ENCODE data around the gene ITSN2.

Gene ITSN2

DNA sequence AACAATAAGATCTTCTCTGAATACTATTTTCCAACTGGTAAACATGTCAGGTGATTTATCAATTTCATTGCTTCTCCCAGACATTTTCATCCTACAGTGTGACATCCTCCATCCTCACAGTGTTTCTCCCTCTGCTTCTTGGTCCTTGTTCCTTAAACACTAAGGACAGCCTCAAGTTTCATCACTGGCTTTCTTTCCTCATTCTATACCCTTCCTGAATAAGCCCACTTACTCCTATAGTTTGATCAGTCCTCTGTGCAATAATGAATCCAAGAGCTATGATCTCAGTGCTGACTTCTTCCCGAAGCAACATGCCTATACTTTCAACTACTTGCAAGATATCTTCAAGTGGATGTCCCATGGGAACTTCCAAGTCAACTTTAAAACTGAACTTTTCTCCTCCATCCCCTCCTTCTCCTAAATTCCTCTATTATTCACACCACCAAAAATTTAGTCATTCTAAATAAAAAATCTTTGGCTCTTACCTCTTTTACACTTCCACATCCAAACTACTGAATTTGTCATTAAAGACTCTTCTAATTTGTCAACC is 97.8 kb downstream of the ITSN2 start:
- DNase-seq = no peak

DNA sequence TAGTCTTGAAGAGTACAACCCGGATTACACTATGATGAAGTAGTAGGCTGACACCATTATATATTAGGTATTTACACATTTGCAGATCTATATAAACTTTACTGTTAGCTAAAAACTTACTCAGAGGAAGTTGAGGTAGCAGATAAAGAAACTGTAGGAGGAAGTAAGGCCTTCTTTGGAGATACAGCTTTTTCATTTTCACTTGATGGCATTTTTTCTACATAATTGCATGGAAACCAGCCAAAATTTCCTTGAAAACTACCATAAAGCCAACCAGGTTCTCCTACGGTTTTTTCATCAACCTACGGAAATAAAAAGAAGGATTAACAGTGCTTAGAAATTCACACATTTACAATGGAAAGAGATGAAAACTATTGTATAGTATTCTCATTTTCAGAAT is 98.9 kb downstream of the ITSN2 start:
- peak in 1 of 2 experiments; percentile 2 for DNase-seq

DNA sequence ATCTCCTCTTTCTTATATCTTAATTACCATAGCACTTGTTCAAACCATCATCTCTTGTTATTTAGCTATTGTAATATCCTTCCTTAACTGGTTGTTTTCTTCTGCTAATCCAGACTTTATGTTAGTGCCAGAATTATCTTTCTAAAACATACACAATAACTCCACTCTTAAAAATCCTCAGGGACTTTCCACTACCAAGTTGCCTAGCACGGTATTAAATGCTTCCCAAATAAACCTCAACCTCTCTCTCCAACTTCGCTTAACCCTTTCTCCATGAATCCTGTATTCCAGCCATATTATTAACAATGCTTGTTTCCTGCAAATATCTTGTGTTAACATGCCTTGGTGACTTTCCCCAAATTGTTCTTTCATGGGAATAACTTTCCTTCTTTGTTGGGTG is 101.0 kb downstream of the ITSN2 start:
- DNase-seq = no peak

DNA sequence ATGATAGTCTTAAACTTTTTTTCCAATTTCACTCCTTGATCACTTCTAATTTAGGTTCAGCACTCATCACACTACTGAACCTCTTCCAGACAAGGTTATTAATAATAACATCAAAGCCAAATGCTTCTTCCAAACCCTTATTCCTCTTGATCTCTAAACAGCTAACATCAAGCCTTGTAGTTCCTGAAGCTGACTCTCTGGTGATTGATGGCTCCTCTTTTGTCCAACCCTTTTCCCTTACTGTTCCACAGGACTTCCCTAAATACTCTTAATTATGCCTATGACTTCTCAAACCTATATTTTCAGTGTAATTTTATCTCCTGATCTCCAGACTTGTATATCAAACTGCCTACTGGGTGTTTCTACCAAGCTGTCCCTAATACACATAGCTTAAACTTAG is 101.6 kb downstream of the ITSN2 start:
- DNase-seq = no peak

DNA sequence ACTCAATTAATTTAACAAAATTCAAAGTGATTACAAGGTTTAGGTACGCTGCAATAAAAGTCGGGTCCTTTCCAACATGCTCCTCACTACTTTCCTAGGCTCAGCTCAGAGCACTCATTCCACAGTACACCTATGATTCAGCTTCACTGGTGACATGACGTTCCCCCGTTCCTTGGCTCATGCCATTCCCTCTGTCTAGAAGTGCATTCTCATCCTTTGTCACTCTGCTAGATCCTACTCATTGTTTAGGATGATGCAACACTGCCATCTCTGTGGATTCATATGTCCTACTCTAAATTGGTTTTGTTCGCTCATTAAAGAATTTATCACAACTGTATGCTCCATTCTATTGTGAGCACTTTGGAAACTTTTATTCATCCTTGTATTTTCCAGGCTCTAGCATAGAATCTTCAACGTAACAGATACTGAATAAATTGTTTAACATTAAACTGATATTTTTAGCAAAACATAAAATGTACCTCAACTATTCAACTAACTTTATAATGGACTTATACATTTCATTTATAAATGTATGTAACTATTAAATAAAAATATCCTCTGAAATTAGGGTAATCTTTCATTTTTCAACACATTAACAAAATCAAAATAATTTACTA is 106.9 kb downstream of the ITSN2 start:
- DNase-seq = no peak

DNA sequence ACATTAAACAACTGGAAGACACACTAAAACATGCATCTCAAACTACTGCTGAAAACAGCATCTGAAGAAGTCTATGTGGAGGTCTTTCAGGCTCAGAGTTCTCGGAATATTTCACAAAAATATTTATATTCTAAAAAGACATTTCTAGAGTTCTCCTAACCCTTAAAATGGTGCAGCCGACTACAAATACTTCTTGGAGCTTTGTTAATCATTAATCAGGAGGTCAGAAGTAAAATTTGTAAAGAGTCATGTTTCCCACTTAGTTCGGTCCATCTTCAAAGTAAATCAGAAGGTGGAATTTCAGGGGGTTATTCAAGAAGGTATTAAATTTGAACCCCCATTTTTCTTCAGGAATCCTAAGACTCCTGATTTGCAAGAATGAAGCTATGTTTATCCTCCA is 112.7 kb downstream of the ITSN2 start:
- no peak for DNase-seq

DNA sequence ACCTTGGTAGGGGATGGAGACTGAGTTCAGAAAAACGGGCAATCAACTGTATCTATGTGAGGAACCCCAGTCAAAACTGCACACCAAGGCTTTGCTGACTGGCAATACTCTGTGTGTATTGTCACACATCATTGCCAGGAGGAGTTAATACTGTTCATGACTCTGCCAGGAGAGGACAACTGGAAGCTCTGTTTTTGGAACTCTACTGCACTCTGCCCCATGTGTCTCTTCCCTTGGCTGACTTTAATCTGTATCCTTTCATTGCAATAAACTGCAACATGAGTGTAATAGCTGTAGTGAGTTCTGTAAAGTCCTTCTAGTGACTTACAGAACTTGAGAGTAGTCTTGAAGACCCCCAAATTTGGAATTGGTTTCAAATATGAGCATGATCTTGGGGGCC is 113.2 kb downstream of the ITSN2 start:
- DNase-seq = no peak

DNA sequence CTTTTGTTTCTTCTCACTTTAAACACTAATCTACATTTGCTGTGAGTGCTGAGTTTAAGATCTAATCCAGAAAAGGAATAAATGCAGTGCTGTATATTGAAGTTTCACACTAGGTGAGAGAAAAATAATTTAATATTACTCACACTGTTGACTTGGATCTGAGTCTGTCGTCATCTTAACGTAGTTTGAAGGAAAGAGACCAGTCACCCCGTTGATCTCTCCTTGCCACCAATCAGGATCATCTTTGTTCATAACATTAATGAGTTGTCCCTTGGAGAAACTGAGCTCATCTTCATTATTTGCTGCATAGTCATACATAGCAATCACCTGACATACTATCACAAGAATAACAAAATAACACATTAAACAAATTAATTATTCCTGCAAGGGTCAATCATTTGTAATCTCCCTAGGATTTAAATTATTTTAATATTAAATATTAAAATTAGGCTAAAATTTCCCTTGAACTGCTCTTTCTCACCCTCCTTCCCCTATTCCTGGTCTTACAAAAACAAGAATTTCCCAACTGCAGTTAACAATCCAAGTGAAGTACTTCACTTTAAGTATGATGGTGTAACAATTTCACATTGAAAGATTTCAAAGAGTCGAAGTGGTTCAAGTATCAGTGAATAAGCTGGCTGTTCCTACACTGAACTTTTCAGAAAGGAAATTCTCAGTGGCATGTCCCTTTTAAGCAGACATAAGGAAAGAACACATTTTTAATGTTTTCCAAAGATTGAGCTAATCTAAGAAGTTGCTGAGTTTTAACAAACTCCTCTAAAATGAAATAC is 114.2 kb downstream of the ITSN2 start:
- no peak for DNase-seq

DNA sequence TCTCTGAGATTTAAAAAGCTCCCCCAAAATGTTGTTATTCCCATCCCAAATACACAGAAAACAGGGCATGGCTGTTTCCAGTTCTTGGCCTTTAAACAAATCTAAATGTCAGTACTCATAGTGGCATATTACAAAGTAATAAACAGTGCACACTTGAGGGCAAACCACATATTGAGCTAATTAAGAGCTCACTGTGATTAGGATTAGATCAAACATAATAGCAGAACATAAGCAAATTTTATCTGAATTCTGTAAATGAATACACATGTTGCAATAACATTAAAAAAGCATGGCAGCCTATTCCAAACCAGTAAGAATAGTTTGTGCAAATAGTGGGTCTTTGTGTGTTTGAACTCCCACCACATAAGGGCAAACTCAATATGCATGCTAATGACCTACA is 118.8 kb downstream of the ITSN2 start:
- no peak for DNase-seq

DNA sequence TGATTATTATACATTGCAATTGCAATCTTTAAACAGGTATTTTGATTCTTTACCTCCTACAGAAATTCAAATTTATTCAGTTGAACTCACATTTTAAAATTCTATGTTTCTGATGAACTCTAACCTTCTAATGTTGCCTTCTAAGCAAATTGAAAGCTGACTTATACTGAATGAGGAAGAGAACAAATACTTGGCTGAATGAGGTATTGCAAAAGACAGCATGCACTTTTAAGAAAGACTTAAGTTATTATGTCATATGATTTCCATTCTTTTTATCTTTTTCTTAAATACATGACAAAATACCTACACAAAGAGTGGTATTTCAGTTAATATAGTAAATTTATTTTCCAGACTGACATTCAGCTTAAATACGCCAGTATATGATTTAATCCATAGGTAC is 120.8 kb downstream of the ITSN2 start:
- DNase-seq = peak; percentile 24 to 33

DNA sequence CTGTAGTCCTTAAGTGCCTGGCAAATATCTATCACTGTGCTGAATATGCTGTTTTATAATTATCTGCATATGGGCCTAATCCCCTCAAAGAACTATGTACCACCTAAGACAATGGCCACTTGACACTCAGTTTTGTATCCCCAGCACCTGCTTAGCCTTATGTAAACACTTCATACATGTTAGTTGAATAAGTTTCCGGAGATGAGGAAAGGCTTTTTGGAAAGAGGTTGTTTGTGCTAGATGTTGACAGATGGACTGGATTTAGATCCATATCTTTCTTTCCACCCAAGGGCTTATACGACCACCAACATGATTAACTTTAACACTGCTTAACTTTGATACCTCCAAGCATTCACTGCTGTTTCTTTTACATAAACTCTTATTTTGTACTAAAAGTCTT is 122.2 kb downstream of the ITSN2 start:
- DNase-seq = no peak

DNA sequence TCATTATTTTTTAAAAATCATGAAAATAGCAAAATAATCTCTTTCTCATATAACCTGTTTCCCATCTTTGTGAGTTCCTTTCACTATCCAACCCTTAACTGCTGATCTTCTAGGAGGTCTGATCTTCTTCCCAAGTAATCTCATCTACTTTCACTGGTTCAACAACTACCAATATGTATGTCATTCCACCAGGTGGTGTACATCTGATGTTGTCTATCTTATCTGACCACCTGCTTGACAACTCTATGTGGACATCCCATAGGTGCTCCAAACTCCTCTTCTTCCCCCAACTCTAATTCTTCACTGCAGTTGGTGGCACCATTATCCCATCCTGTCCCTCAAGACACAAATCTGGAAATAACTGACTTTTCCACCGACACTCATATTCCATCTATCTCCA is 123.0 kb downstream of the ITSN2 start:
- no peak for DNase-seq

DNA sequence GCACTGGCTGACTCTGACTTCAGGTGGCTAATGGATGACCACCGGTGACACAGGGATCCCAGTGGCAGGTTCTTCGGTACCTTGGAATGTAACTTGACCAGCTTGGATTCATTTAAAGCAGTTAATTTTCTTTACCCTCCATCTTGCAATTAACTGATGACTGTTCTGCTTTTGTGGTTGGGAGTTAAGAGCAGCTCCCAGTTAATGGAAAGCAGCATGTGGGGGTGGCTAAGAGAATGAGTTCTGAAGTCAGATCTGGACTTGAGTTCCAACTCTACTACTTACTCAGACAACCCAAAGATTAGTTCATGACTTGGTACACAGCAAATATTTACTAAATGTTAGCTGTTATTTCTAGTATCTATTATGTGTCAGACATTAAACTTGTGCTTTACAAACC is 127.0 kb downstream of the ITSN2 start:
- DNase-seq = no peak

DNA sequence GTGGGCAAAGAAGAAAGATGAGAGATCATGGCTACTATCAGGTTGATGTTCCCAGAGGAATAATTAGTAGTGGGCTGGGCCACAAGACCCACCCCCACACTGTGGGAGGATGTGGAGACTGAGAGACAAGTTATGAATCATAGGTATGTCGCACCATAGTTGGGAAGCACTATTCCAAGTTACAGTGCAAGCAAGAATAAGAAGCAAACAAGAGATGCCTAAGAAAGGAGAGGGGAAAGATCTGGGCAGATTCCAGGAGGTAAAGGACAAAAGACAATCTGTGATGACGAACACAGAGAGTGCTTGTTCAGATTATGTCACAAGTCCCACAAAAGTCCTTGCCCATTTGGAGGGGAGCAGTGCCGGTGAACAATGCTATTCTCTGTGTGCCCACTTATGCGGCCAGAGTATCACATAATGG is 128.9 kb downstream of the ITSN2 start:
- no peak for DNase-seq

DNA sequence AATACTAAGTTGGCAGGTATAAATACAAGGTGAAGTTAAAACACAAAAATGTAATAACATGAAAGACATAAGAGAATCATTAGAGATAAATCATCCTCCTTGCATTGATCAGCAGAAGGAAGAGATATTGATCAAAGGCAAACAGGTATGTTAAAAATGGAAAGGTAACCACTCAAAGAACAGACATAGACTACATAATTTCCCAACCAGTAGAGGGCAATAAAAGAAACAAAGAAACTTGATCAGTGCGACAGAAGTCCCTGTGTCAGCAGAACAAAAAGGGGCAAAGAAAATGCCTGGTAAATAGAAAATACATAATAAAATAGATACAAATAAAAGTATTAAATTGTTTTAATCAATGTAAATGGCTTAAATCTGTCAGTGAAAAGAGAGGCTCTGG is 131.9 kb downstream of the ITSN2 start:
- DNase-seq = peak; percentile 6 to 20

DNA sequence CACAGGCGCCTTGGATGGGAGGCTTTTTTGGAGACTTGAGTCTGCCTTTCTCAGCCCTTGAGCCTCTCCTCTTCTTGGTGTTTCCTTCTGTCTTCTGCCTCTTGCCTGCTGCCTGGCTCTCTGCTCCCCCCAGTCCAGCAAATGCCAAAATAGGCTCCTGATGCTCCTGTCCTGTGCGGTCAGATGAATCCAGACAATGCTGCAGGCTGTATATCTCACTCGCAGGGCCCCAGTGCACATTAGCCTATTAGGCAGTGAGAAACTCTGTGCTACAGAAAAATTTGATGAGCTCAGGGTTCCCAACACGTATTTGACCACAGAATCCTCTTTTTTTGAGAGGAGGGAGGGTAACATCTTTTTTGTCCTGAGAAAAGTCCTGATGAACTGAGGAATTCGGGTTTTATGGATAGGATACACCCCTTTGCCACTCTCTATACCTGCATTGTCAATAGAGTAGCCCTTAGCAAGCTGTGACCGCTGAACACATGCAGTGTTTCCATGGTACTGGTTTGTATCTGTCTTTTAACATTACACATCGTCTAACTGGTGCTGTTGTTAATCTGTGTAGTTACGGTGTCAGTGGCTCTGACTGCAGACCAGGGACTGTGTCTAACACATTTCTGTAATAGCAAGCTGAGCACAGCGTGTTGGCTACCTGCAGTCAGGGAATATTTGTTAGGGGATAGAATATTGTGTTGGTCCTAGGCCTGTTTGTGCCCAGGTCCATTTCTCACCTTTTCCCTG is 134.7 kb downstream of the ITSN2 start:
- DNase-seq = no peak

DNA sequence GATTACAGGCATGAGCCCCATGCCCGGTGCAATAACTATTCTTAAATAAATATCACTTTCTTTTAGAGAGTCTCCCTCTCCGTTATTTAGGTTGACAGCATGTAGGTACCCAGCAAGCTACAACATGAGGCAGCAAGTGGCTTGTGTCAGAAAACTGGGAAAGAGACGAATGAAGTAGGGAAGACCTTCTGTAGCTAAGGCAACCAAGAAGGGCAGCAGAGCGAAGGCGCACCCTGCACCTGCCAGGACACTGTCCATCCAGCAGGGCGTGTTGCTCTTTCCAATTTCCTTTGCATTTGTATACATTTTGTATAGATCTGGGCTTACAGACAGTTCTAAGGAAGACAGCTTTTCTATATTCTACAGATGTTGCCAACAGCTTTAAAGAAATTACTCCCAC is 137.4 kb downstream of the ITSN2 start:
- DNase-seq = no peak

DNA sequence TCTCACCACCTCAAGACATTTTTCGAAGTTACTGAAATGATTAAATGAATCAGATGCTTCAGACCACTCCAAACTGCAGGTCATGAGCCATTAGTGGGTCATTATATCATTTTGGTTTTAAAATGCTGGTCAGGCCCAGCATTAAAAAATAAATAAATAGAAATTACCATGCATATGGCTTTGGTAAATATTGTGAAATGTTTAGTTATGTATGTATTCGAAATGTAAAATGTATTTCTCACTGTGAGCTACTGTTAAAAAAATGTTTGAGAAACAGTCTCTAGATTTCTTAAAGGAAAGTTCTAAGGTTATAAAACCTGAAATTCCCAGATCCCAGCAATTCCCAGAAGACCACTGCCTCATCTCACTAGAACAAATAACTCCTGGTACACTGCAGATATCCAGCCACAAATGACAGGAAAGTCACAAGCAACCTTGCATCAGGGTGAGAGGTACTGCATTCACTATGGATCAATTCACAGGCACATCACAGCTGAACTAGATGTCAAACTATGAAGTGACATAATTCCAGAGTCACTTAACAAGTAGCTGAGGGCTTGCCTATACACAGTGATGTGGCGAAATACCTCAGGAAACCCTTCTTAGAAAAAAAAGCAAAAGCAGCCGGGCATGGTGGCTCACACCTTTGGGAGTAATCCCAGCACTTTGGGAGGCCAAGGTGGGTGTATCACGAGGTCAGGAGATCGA is 138.8 kb downstream of the ITSN2 start:
- DNase-seq = no peak

DNA sequence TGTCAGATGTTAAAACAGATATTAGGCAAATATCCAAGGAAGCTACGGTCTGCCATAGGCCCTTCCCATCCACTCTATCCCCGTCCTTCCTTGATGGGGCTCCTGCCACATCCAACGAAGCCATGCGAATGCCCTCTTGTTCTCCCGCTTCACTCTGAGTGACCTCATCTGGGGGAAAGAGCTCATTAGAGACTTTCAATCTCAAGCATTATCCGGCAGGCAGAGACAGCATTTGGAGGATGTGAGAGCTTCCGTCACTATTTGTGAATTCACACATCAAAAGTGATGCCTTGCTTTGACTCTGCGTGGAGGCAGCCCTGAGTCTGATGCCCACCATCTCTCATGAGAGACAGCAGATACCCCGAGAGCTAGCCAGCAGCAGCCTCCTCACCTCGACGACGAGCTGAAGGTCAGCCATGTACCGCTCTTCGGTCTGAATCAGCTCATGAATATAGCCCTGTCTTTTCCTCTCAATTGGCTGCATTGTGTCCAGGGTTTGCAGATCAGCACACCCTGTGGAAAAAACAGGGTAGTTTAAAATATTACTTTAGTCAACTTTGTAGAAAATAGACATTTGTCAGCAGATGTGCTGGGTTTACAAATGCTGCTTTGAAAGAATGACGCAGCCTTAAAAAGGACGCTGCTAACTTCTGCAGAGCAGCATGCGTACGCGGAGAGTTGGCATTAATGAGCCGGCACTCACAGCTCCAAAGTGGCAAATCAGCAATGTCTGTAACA is 139.6 kb downstream of the ITSN2 start:
- no peak for DNase-seq

DNA sequence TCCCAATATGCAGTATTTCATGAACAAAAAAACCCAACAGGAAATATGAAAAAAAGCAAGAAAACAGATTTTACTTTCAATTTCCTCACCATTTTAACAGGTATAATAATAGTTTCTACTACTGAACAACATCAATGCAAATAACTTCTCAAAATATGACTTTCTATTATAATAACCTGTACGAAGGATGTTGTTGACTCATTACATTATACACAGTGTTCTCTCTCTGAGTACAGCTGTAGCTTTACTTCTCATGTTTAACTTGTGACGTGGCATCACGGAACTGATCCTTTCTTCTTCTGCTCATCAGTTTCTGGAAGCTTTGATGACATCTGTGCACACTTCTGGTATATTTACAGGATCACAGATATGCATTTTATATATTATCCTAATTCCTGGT is 145.5 kb downstream of the ITSN2 start:
- no peak for DNase-seq

DNA sequence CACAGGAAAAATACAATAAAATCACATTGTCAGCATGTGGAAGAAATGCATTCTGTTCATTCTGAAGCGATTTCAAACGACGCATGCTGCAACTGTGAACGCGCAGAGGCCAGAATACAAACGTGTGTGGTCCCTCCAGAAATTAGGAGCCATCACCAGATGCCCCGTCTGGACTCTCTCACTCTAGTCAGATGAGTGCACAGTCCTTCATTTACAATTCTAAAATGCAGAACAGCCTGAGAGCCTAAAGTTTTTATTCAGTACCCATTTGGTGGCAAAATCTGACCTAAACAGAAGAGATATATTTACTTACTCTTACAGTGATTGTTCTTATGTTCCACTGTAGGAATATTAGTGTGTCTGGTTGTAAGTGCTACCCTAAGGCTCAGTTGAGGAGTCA is 148.9 kb downstream of the ITSN2 start:
- DNase-seq = no peak

DNA sequence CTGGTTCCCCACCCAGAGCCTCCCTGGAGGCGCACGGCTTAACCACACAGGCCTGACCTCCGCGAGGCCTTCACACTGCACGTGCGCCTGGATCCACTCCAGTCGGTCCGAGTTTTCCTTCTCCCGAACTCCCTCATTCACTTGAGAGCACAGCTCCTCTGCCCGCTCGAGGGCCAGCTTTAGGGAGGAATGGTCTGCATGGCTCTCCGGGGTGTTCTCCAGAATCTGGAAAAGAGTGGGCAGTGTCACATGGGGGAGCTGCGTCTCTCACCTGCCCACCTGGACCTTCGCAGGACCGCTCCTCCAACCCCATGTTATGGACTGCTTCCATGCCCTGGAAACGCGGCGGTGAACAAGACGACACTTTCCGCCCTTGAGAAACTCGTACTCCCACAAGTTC is 149.6 kb downstream of the ITSN2 start:
- DNase-seq = no peak

DNA sequence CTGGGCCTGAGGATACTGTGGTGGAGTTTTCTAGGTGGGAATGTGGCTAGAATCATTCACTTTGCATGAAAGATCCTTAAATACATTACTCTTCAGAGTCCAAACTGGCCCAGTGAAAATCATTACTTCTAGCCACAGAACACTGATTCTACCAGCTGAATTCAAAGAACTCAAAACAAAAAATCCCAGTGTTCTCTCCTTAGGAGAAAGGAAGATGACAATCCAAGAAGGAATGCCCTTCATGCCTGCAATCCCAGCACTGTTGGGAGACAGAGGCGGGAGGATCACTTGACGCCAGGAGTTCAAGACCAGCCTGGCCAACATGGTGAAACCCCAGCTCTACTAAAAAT is 150.3 kb downstream of the ITSN2 start:
- DNase-seq = no peak
